Mucosa of rectum (tissue), 2 donors: Measurements from ENCODE around the gene GRIP1.

Source experiments
- H3K27ac ChIP-seq, 2 donors: one replicate each; pipeline ENCODE4 v1.7.0; 2013; ENCODE audit warnings: inconsistent platforms in 2 of 2, low read depth in 2 of 2, low read length in 2 of 2
- H3K27me3 ChIP-seq, 2 donors: one replicate each; pipeline ENCODE4 v1.7.0; 2013; ENCODE audit warnings: low read length in 2 of 2; ENCODE audit not compliant: control insufficient read depth in 2 of 2, insufficient read depth in 2 of 2
- H3K36me3 ChIP-seq, 2 donors: one replicate each; pipeline ENCODE4 v1.7.0; 2013; ENCODE audit warnings: low read length in 2 of 2; ENCODE audit not compliant: control insufficient read depth in 2 of 2, insufficient read depth in 2 of 2
- H3K4me1 ChIP-seq, 2 donors: one replicate each; pipeline ENCODE4 v1.7.0; 2013; ENCODE audit warnings: low read length in 2 of 2, mild to moderate bottlenecking in 1 of 2; ENCODE audit not compliant: control insufficient read depth in 2 of 2, insufficient read depth in 2 of 2
- H3K4me3 ChIP-seq, 2 donors: one replicate each; pipeline ENCODE4 v1.7.0; 2013; ENCODE audit warnings: low read length in 2 of 2
- H3K9ac ChIP-seq, 2 donors: one replicate each; pipeline ENCODE4 v1.7.0; 2013; ENCODE audit warnings: low read length in 2 of 2, low read depth in 1 of 2, mild to moderate bottlenecking in 1 of 2
- H3K9me3 ChIP-seq, 2 donors: one replicate each; pipeline ENCODE4 v1.7.0; 2013; ENCODE audit warnings: low read length in 2 of 2; ENCODE audit not compliant: control insufficient read depth in 2 of 2
- donor health status: healthy.
- donor health status: Normal muscosa, but diverticular disease.

GRIP1 gene

GRCh38 chr12:66548338-66549049, 130.4 kb downstream of the GRIP1 start:
- Histone ChIP-seq H3K4me3 (no peak overlapping the region), H3K4me1 (no peaks in the 10 kb centered on the region), H3K27me3 (no peaks in the 10 kb centered on the region), H3K27ac (no peak overlapping the region), H3K9ac (no peak overlapping the region), H3K9me3 (no peaks in the 10 kb centered on the region), H3K36me3 (no peaks in the 10 kb centered on the region)

- no peaks in the 10 kb centered on the region for H3K36me3 ChIP-seq
- H3K4me1 ChIP-seq: no peaks in the 10 kb centered on the region
- H3K4me3 ChIP-seq: no peak overlapping the region
- no peaks in the 10 kb centered on the region for H3K9me3 ChIP-seq
- no peak overlapping the region for H3K27ac ChIP-seq
- no peak overlapping the region for H3K9ac ChIP-seq
- no peaks in the 10 kb centered on the region for H3K27me3 ChIP-seq
These were observed 137.4 kb downstream of the GRIP1 start for GRCh38 chr12:66541426-66541825.

- no peak overlapping the region for H3K27ac ChIP-seq
These were observed 139.4 kb downstream of the GRIP1 start for GRCh38 chr12:66539431-66539830.

GRCh38 chr12:66538970-66539369, 139.9 kb downstream of the GRIP1 start:
- no peaks in the 10 kb centered on the region for H3K36me3 ChIP-seq
- no peaks in the 10 kb centered on the region for H3K9me3 ChIP-seq
- no peaks in the 10 kb centered on the region for H3K27me3 ChIP-seq
- H3K9ac ChIP-seq: no peak overlapping the region
- H3K4me1 ChIP-seq: no peaks in the 10 kb centered on the region
- H3K27ac ChIP-seq: no peak overlapping the region
- H3K4me3 ChIP-seq: no peak overlapping the region

More at GRCh38 chr12:66539431-66539830, 139.4 kb downstream of the GRIP1 start:
- Histone ChIP-seq H3K27me3 (no peaks in the 10 kb centered on the region), H3K4me1 (no peaks in the 10 kb centered on the region), H3K36me3 (no peaks in the 10 kb centered on the region), H3K9ac (no peak overlapping the region), H3K9me3 (no peaks in the 10 kb centered on the region), H3K4me3 (no peak overlapping the region)

GRCh38 chr12:66537876-66538275, 141.0 kb downstream of the GRIP1 start:
- Histone ChIP-seq H3K36me3 (no peaks in the 10 kb centered on the region), H3K27ac (no peak overlapping the region), H3K9ac (no peak overlapping the region)

GRCh38 chr12:66533767-66534166, 145.1 kb downstream of the GRIP1 start:
- no peaks in the 10 kb centered on the region for H3K27me3 ChIP-seq
- no peaks in the 10 kb centered on the region for H3K36me3 ChIP-seq
- H3K9me3 ChIP-seq: no peaks in the 10 kb centered on the region
- H3K27ac ChIP-seq: no peak overlapping the region
- H3K4me1 ChIP-seq: no peaks in the 10 kb centered on the region
- H3K9ac ChIP-seq: no peak overlapping the region
- no peak overlapping the region for H3K4me3 ChIP-seq

More at GRCh38 chr12:66537876-66538275, 141.0 kb downstream of the GRIP1 start:
- Histone ChIP-seq H3K4me1 (no peaks in the 10 kb centered on the region), H3K4me3 (no peak overlapping the region), H3K27me3 (no peaks in the 10 kb centered on the region), H3K9me3 (no peaks in the 10 kb centered on the region)

GRCh38 chr12:66531766-66532165, 147.1 kb downstream of the GRIP1 start:
- H3K9ac ChIP-seq: no peak overlapping the region
- no peaks in the 10 kb centered on the region for H3K4me1 ChIP-seq
- H3K4me3 ChIP-seq: no peak overlapping the region
- no peaks in the 10 kb centered on the region for H3K27me3 ChIP-seq
- H3K36me3 ChIP-seq: no peaks in the 10 kb centered on the region
- H3K9me3 ChIP-seq: no peaks in the 10 kb centered on the region
- no peak overlapping the region for H3K27ac ChIP-seq

- Histone ChIP-seq H3K36me3 (no peaks in the 10 kb centered on the region), H3K4me1 (no peaks in the 10 kb centered on the region), H3K27ac (no peak overlapping the region), H3K9me3 (no peaks in the 10 kb centered on the region), H3K9ac (no peak overlapping the region), H3K27me3 (no peaks in the 10 kb centered on the region), H3K4me3 (no peak overlapping the region)
These were observed 148.9 kb downstream of the GRIP1 start for GRCh38 chr12:66529934-66530333.

- Histone ChIP-seq H3K9me3 (no peaks in the 10 kb centered on the region), H3K4me3 (no peak overlapping the region), H3K4me1 (no peaks in the 10 kb centered on the region), H3K36me3 (no peaks in the 10 kb centered on the region), H3K27me3 (no peaks in the 10 kb centered on the region), H3K9ac (no peak overlapping the region), H3K27ac (no peak overlapping the region)
These were observed 162.3 kb downstream of the GRIP1 start for GRCh38 chr12:66516561-66516960.

GRCh38 chr12:66516133-66516532, 162.7 kb downstream of the GRIP1 start:
- H3K9me3 ChIP-seq: no peaks in the 10 kb centered on the region
- no peaks in the 10 kb centered on the region for H3K4me1 ChIP-seq
- H3K4me3 ChIP-seq: no peak overlapping the region
- H3K27ac ChIP-seq: no peak overlapping the region
- H3K27me3 ChIP-seq: no peaks in the 10 kb centered on the region
- no peaks in the 10 kb centered on the region for H3K36me3 ChIP-seq
- H3K9ac ChIP-seq: no peak overlapping the region
